ENCODE results near the gene BIN2.

DNA sequence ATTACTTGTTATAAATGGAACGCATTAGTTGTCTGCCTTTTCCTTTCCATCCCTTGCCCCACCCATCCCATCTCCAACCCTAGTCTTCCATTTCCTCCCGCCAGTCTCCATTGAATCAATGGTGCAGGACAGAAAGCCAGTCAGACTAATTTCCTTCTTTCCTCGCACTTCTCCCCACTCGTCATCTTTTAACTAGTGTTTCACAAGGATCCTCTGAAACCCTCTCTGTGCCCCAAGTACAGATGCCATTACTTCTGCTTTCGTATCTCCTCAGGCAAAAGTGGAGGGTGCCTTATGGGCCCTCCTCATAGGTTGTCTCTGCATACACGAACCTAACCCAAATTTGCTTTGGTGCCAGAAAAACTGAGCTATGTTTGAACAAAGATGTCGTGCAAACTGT, 81.1 kb downstream of the BIN2 start:
- TF ChIP-seq, protein P1, sequence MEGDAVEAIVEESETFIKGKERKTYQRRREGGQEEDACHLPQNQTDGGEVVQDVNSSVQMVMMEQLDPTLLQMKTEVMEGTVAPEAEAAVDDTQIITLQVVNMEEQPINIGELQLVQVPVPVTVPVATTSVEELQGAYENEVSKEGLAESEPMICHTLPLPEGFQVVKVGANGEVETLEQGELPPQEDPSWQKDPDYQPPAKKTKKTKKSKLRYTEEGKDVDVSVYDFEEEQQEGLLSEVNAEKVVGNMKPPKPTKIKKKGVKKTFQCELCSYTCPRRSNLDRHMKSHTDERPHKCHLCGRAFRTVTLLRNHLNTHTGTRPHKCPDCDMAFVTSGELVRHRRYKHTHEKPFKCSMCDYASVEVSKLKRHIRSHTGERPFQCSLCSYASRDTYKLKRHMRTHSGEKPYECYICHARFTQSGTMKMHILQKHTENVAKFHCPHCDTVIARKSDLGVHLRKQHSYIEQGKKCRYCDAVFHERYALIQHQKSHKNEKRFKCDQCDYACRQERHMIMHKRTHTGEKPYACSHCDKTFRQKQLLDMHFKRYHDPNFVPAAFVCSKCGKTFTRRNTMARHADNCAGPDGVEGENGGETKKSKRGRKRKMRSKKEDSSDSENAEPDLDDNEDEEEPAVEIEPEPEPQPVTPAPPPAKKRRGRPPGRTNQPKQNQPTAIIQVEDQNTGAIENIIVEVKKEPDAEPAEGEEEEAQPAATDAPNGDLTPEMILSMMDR (IDR thresholded peaks at IDR 0.05; ENCODE audit: low read length) = no peak
- no peak for TF ChIP-seq EZH2 (optimal IDR thresholded peaks at IDR 0.05; ENCODE audit: low read depth, low read length)

All from MM.1S (cell line).